HG02970 (cell line): Measurements from ENCODE around the gene SHISA6.

Source experiments
- ATAC-seq: cut with Tn5 transposase; IDR thresholded peaks from one replicate; pipeline ENCODE4 v1.9.1; 2021; ENCODE audit warnings: mild to moderate bottlenecking, moderate library complexity, moderate number of reproducible peaks; ENCODE audit not compliant: unreplicated experiment, low FRiP score

The SHISA6 gene

DNA sequence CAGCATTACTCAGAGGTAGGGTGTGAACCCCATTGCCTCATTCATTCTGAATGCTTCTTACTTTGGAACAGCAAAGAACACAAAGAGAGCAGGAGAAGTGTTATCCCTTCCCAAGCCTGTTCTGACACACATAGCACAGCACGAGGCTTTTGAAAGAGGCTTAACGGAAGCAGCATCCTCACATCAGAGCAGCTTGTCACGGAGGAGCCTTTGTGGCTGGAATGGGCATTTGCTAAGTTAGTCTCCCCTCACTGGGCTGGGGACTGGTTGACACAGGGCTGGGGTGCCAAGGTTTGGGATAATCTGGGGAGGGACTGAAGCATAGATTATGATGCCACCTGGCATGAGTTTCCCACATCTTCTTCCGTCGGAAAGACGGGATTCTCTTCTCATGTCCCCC lies 189.7 kb downstream of the SHISA6 start:
- no peak for ATAC-seq

- ATAC-seq: no peak
These were observed 197.7 kb downstream of the SHISA6 start for GRCh38 chr17:11438673-11439072.

GRCh38 chr17:11441004-11441403 lies 200.0 kb downstream of the SHISA6 start:
- no peak for ATAC-seq

- ATAC-seq: no peak
These were observed 205.3 kb downstream of the SHISA6 start for GRCh38 chr17:11446316-11446715.

GRCh38 chr17:11454096-11454495 lies 213.1 kb downstream of the SHISA6 start:
- no peak for ATAC-seq

- no peak for ATAC-seq
These were observed 217.3 kb downstream of the SHISA6 start for GRCh38 chr17:11458279-11458678.

- no peak for ATAC-seq
These were observed 218.9 kb downstream of the SHISA6 start for GRCh38 chr17:11459861-11460331.

- no peak for ATAC-seq
These were observed 221.1 kb downstream of the SHISA6 start for GRCh38 chr17:11461993-11462548.

DNA sequence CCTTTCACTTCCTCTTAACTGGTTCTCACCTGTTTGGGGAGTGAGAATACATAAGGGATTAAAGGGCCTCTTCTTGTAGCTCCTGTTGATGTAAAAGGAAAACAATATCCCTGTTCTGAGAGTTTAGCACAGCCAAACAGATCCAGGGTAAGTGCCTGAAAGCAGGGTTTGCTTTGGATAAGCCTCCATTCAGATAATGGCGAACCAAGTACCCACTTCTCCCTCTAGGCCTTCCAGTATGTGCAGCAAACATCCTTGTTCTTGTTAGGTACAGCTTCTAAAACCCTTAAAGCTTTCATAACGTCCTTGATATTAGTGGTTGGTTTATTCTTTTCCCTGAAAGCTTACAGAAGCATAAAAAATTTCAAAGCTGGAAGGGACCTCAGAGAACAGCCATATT lies 226.6 kb downstream of the SHISA6 start:
- ATAC-seq: no peak

GRCh38 chr17:11485336-11486100 lies 244.5 kb downstream of the SHISA6 start:
- no peak for ATAC-seq

DNA sequence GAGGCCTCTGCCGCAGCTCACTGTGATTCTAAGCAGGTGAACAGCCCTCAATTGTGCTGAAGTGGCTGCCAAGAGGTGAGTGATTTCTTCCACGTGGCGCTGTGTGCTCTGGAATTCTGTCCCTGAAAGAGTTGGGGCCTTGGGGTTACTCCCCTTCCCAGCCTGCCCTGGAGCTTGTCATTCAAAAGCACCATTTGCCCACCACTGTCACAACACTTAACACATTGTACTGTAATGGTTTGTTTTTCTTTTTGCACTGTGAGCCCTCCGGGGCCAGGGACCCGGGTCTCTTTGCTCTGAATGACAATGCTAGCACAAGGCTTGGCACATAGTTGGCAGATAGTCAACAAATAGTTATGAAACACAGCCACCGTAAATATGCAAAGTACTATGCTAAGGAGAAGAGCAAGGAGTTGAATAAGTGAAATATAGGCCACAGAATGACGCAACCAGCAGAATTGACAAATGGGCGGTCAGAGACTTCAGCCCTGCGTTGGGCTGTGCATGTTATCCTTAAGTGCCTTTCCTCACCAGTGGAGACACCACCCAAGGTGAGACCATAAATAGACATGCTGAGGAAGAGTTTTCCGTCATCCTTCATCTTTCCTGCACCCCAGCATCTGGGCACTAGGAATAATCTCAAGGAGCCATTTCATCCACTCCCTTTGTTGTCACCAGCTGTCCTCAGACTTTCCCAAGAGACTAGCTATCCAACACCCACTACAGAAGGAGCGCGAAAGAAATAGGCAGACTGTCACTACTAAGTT lies 245.3 kb downstream of the SHISA6 start:
- ATAC-seq: no peak

GRCh38 chr17:11486868-11487310 lies 245.9 kb downstream of the SHISA6 start:
- no peak for ATAC-seq

DNA sequence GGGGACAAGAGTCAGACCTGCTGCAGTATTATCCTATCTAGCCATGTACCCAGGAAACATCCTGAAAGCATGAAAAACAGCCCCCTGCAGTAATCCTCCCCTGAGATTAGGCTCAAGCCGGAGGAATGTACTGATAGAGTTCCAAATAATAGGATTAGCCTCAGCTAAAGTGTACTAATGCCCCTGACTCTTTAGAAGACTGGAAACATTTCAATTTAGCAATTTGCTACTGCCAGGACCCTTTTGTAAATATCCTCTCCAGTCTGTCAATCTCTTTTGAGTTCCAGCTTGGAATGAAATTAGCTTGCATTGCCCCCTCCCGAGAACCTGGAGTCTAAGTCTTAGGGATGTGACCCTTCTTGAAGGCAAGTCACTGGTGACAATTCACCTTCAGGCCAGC lies 246.5 kb downstream of the SHISA6 start:
- ATAC-seq: no peak

DNA sequence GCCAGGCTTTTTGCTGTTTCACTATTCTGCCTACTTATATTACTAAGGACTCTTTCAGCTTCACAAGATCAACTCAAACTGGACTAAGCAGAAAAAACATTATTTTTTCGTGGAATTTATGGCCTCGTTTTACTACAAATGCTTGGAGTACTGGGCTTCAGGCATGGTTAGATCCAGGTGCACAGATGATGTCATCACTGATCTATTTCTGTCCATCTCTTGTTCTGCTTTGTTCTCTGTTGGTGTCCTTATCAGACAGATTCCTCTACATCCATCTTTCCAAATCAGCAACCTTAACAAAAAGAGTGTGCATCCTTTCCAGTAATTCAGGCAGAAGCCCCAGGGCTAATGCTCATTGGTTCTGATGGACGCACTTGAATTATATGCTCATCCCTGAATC lies 247.4 kb downstream of the SHISA6 start:
- no peak for ATAC-seq

DNA sequence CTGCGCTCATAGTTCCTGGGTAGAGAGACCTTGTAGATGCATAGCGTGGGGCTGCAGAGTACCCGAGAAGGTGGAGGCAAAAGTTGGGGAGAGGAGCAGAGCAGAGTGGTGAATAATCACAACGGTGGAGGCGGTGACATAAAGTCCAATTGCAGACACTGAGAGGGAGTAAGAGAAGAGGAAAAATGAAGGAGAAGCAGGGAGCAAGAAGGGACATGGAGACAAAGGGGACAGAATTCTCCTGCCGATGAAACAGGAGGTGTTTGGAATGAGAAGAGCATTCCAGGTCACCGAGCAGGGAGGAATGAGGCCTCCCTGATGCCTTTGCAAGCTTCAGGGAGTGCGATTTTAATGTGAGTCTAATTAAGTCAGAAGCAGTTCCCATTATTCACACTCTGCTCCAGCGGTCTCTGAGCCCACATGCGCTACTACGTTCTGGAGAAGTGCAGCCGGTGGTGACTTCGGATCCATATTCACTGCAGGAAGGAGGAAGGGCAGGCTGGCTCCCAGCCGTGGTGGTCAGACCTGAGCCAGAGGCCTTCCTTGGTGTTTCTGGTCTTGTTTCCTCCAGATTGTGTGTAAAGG lies 249.2 kb downstream of the SHISA6 start:
- no peak for ATAC-seq

DNA sequence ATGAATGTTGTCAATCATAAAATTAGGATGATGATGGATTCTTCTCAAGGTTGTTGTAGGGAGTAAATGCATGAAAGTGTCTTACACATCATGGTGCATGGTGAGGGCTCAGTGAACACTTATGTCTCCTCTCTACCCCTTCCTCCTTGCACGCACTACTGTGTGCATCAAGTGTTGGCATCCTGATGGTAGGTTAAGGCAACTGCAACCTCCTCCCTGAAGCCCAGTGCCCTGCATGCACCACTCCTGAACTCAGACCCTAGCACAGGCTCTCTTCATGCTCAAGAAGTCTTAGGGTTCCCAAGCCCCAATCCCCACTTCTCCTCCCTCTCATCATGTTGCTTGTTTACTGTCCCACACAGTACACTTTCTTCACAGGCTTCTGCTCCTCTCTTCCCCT lies 251.5 kb downstream of the SHISA6 start:
- no peak for ATAC-seq

DNA sequence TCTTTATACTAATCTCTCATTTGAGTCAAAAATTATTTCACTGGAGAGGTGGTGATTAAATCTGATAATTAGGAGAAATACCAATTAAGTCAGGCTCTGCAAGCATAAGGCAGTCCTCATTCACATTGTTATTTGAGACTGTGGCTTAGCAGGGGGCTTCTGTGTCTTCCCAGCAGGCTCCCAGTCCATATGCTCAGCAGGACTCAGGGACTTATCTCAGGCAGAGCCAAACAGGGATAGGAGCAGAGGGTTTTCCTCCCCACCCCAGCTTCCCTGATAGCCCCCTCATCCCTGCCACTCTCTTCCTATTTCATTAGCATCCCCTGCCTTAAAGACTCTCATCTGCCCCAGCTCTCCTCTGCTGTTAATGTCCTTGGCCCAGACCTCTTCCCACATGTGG lies 252.9 kb downstream of the SHISA6 start:
- no peak for ATAC-seq

DNA sequence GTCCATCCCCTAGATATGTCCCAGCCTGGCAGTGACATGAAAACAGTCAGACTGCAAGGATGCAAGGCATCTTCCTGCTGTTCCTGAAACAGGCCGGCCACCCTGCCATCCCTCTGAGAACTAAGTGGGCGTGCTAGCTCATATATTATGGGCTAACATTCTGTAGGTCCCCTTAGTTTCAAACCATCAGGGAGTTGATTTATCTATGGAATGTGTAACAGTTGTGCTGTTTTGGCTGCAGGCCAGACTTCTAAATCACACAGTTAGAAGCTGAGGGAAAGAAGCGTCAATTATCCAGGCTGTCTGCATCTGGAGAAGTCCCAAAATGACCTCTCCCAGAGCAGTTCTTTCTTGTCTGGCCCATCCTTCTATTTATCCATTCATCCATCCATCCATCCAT lies 254.6 kb downstream of the SHISA6 start:
- ATAC-seq: no peak

- no peak for ATAC-seq
These were observed 258.9 kb downstream of the SHISA6 start for GRCh38 chr17:11499881-11500280.

GRCh38 chr17:11503308-11504035 lies 262.5 kb downstream of the SHISA6 start:
- no peak for ATAC-seq
